ENCODE measurements around the gene METTL15. TPM values are rescaled to one million over a fixed set of nuclear protein-coding genes. Genes with fewer than 3 reads are reported as not detected.

METTL15 gene
- total RNA-seq, 1 experiment from 2014 or later = 9.1 TPM

- TF ChIP-seq CTCF (conservative IDR thresholded peaks at IDR 0.05) = no peak
- Histone ChIP-seq H2AFZ (ENCODE audit: low read length) (no peak overlapping the region), H4K20me1 (ENCODE audit: control insufficient read depth, insufficient read depth, insufficient read length) (no peaks in the 10 kb centered on the region), H2AK5ac (ENCODE audit: insufficient read length, low read length) (no peak overlapping the region), H3K27ac (ENCODE audit: insufficient read length, low read depth, low read length) (no peak overlapping the region), H2BK120ac (ENCODE audit: low read depth, low read length, poor library complexity, severe bottlenecking) (no peak overlapping the region), H3K79me2 (ENCODE audit: insufficient read depth, low read length) (no peaks in the 10 kb centered on the region), H2BK15ac (ENCODE audit: low read depth, low read length) (no peak overlapping the region), H3K4me1 (ENCODE audit: insufficient read depth, low read length) (no peaks in the 10 kb centered on the region), H2BK5ac (ENCODE audit: insufficient read length, low read length) (no peak overlapping the region), H4K5ac (ENCODE audit: insufficient read length, low read depth, low read length) (no peak overlapping the region), H2BK12ac (ENCODE audit: insufficient read length, low read depth, low read length) (no peak overlapping the region), H3K9me3 (ENCODE audit: control insufficient read depth, low read depth, low read length) (no peaks in the 10 kb centered on the region), H3K56ac (ENCODE audit: insufficient read length, low read depth, low read length) (no peak overlapping the region), H4K8ac (replicated peaks; ENCODE audit: insufficient read length, low read depth, low read length) (no peak overlapping the region), H3K9ac (ENCODE audit: extremely low read depth, insufficient read length, low read length) (no peak overlapping the region), H3K23ac (ENCODE audit: insufficient read length, low read depth, low read length) (no peak overlapping the region), H3K14ac (ENCODE audit: insufficient read depth, low read length) (no peak overlapping the region), H3K4me2 (ENCODE audit: insufficient read depth, insufficient read length, low read length) (no peak overlapping the region), H3K79me1 (ENCODE audit: insufficient read depth, low read depth, low read length, poor library complexity, severe bottlenecking) (no peaks in the 10 kb centered on the region), H3K27me3 (ENCODE audit: insufficient read depth, low read length) (no peaks in the 10 kb centered on the region), H2BK20ac (ENCODE audit: low read depth, low read length, poor library complexity, severe bottlenecking) (no peak overlapping the region), H3T11ph (ENCODE audit: low read length) (no peak overlapping the region), H3K18ac (ENCODE audit: insufficient read length, low read depth, low read length) (no peak overlapping the region), H3K4ac (ENCODE audit: low read depth, low read length) (no peak overlapping the region), H3K23me2 (ENCODE audit: insufficient read length, low read depth, low read length, poor library complexity, severe bottlenecking) (no peaks in the 10 kb centered on the region), H4K91ac (ENCODE audit: insufficient read length, low read depth, low read length) (no peak overlapping the region)
- no peak overlapping the region for H3K4me3 Mint-ChIP-seq
- H3K36me3 Mint-ChIP-seq (ENCODE audit: insufficient read depth in 1 of 3, low read depth in 3 of 3) = no peaks in the 10 kb centered on the region; a peak in 2 of 7 replicates
- H3K27me3 Mint-ChIP-seq (ENCODE audit: low read depth) = no peaks in the 10 kb centered on the region
- H3K27ac Mint-ChIP-seq = no peak overlapping the region
- DNase-seq = no peak
- H3K9me3 Mint-ChIP-seq = no peaks in the 10 kb centered on the region; a peak in 1 of 5 replicates
- H3K4me1 Mint-ChIP-seq = no peaks in the 10 kb centered on the region
- no CpG with 5 or more reads among the region's 2 CpGs for WGBS (ENCODE audit: extremely low coverage, insufficient read length, low lambda C conversion rate)
Observed at GRCh38 chr11:28245131-28245530, 136.9 kb downstream of the METTL15 start.
